Body of pancreas (tissue), 4 donors: ENCODE measurements around the gene TTLL11. TPM values are rescaled to one million over a fixed set of nuclear protein-coding genes. Genes with fewer than 3 reads are reported as not detected.

ENCODE experiments used
- ATAC-seq: fragments of 150-250 bp; one replicate; pipeline ENCODE4 v1.9.1; 2016
- DNase-seq, 4 donors: peaks; one replicate each; pipeline ENCODE4 v3.0.0-alpha.2; 2019
- H3K27ac ChIP-seq, 4 donors: fragments of 200-600 bp; sonication (generic); 1 replicate in 3 of 4; 2 replicates in 1 of 4; pipeline versions ENCODE4 v1.5.1 to v1.6.1; 2016 to 2019; ENCODE audit warnings: mild to moderate bottlenecking in 1 of 4, mixed read lengths in 1 of 4, moderate library complexity in 1 of 4
- H3K27me3 ChIP-seq, 2 donors: fragments of 200-600 bp; sonication (generic); one replicate each; pipeline ENCODE4 v1.6.0; 2016; ENCODE audit warnings: mild to moderate bottlenecking in 1 of 2
- H3K36me3 ChIP-seq, 2 donors: fragments of 200-600 bp; sonication (generic); replicated peaks in 1 of 2; 2 replicates each; pipeline ENCODE4 v1.5.1; 2016; ENCODE audit warnings: low read depth in 2 of 2; ENCODE audit not compliant: insufficient read depth in 1 of 2
- H3K4me1 ChIP-seq: fragments of 200-600 bp; sonication (generic); one replicate; pipeline ENCODE4 v1.6.0; 2016
- H3K4me3 ChIP-seq, 2 donors: fragments of 200-600 bp; sonication (generic); 1 replicate in 1 of 2; 2 replicates in 1 of 2; pipeline ENCODE4 v1.5.1; 2016 to 2019
- H3K9me3 ChIP-seq, 3 donors: fragments of 200-600 bp; sonication (generic); 1 replicate in 2 of 3; 2 replicates in 1 of 3; pipeline ENCODE4 v1.5.1; 2016
- CTCF ChIP-seq, 7 experiments: fragments of 450-650 bp in 4 of 7; fragments of 200-600 bp in 3 of 7; sonication (generic) in 3 of 7; IDR thresholded peaks; one replicate each; pipeline ENCODE4 v1.5.1; 2016 to 2019; ENCODE audit warnings: antibody characterized with exemption in 7 of 7
- POLR2A ChIP-seq, 3 donors: fragments of 450-650 bp; IDR thresholded peaks; one replicate each; pipeline ENCODE4 v1.6.1; 2016; ENCODE audit warnings: antibody characterized with exemption in 3 of 3, mild to moderate bottlenecking in 2 of 3
- WGBS, 2 donors: methylation state at CpG; one replicate each; pipeline ENCODE4 v1.1.5; 2017; 5-methylcytosine and 5-hydroxymethylcytosine counted together
- intact Hi-C: fragments of 100-400 bp; cut with DNase I; formaldehyde crosslinking; loops from one replicate; pipeline ENCODE4 v1.15.1; 2023
- total RNA-seq, 2 donors: library from RNA; depleted of rRNA; stranded (reverse); fragments of >200 nt; gene quantifications; one replicate each; pipeline ENCODE4 v1.1.0, GENCODE V29; 2016

TTLL11 gene
- total RNA-seq, 2 donors from 2014 or later = 14.5 to 16.8 TPM

- intact Hi-C loops = no loop called here
- TF ChIP-seq POLR2A (IDR thresholded peaks at IDR 0.05) (no peak), CTCF (IDR thresholded peaks at IDR 0.05) (no peak)
- Histone ChIP-seq H3K4me3 (no peak overlapping the region), H3K27me3 (no peaks in the 10 kb centered on the region), H3K4me1 (no peaks in the 10 kb centered on the region), H3K9me3 (no peaks in the 10 kb centered on the region), H3K27ac (no peak overlapping the region), H3K36me3 (no peaks in the 10 kb centered on the region)
- WGBS, 2 donors = 78 to 83% methylated on average over 2 of the region's 2 CpGs
- DNase-seq (no peak), ATAC-seq (no peak)
These were observed 242.7 kb downstream of the TTLL11 start for GRCh38 chr9:121850366-121850765.

GRCh38 chr9:121849554-121849953 is 243.6 kb downstream of the TTLL11 start:
- DNase-seq (no peak), ATAC-seq (no peak)
- WGBS, 2 donors = 74 to 96% methylated on average over 4 of the region's 4 CpGs
- H3K27ac ChIP-seq = no peak overlapping the region
- no peaks in the 10 kb centered on the region for H3K27me3 ChIP-seq
- no peak for TF ChIP-seq CTCF (IDR thresholded peaks at IDR 0.05)
- no peak for TF ChIP-seq POLR2A (IDR thresholded peaks at IDR 0.05)
- intact Hi-C loops = no loop called here
- no peaks in the 10 kb centered on the region for H3K36me3 ChIP-seq
- H3K4me3 ChIP-seq = no peak overlapping the region
- no peaks in the 10 kb centered on the region for H3K9me3 ChIP-seq
- H3K4me1 ChIP-seq = no peaks in the 10 kb centered on the region

- Histone ChIP-seq H3K9me3 (no peaks in the 10 kb centered on the region), H3K27ac (no peak overlapping the region), H3K4me3 (no peak overlapping the region), H3K36me3 (no peaks in the 10 kb centered on the region), H3K27me3 (no peaks in the 10 kb centered on the region), H3K4me1 (no peaks in the 10 kb centered on the region)
- ATAC-seq = no peak
- 48 to 93% methylated on average over 2 of the region's 2 CpGs for WGBS, 2 donors
- DNase-seq = no peak
- intact Hi-C loops = no loop called here
- TF ChIP-seq POLR2A (IDR thresholded peaks at IDR 0.05) (no peak), CTCF (IDR thresholded peaks at IDR 0.05) (no peak)
These were observed 248.5 kb downstream of the TTLL11 start for GRCh38 chr9:121844562-121844961.

GRCh38 chr9:121844098-121844497 is 249.0 kb downstream of the TTLL11 start:
- Histone ChIP-seq H3K4me1 (no peaks in the 10 kb centered on the region), H3K27ac (no peak overlapping the region), H3K27me3 (no peaks in the 10 kb centered on the region), H3K36me3 (no peaks in the 10 kb centered on the region), H3K9me3 (no peaks in the 10 kb centered on the region), H3K4me3 (no peak overlapping the region)
- DNase-seq (no peak), ATAC-seq (peak; percentile 45)
- WGBS, 2 donors = 29 to 49% methylated on average over 2 of the region's 2 CpGs
- TF ChIP-seq POLR2A (IDR thresholded peaks at IDR 0.05) (no peak), CTCF (IDR thresholded peaks at IDR 0.05) (no peak)
- intact Hi-C loops = no loop called here

- intact Hi-C loops = no loop called here
- TF ChIP-seq POLR2A (IDR thresholded peaks at IDR 0.05) (no peak), CTCF (IDR thresholded peaks at IDR 0.05) (no peak)
- WGBS, 2 donors = 33 to 39% methylated on average over 2 of the region's 2 CpGs
- Histone ChIP-seq H3K4me1 (no peaks in the 10 kb centered on the region), H3K9me3 (no peaks in the 10 kb centered on the region), H3K27ac (no peak overlapping the region), H3K36me3 (no peaks in the 10 kb centered on the region), H3K27me3 (no peaks in the 10 kb centered on the region), H3K4me3 (no peak overlapping the region)
- DNase-seq (no peak), ATAC-seq (no peak)
These were observed 250.5 kb downstream of the TTLL11 start for GRCh38 chr9:121842612-121842978.
